HEK293T (cell line): ENCODE measurements around the gene TBX18.

Source experiments
- BHLHE40 ChIP-seq: fragments of 450-650 bp; IDR thresholded peaks from 2 replicates; pipeline ENCODE4 v1.6.1; 2016; ENCODE audit warnings: mild to moderate bottlenecking, moderate library complexity, borderline replicate concordance
- CTBP1 ChIP-seq: fragments of 450-650 bp; IDR thresholded peaks from 2 replicates; pipeline ENCODE4 v1.6.1; 2016; ENCODE audit warnings: borderline replicate concordance
- FOXA1 ChIP-seq: fragments of 450-650 bp; IDR thresholded peaks from 2 replicates; pipeline ENCODE4 v1.6.1; 2016; ENCODE audit warnings: mild to moderate bottlenecking
- FOXK2 ChIP-seq: fragments of 450-650 bp; IDR thresholded peaks from 2 replicates; pipeline ENCODE4 v1.6.1; 2016; ENCODE audit warnings: mild to moderate bottlenecking
- FOXM1 ChIP-seq: fragments of 450-650 bp; IDR thresholded peaks from 2 replicates; pipeline ENCODE4 v1.6.1; 2017; ENCODE audit warnings: mild to moderate bottlenecking, borderline replicate concordance
- L3MBTL2 ChIP-seq: fragments of 450-650 bp; conservative IDR thresholded peaks from 2 replicates; pipeline ENCODE4 v1.6.1; 2016; ENCODE audit warnings: mild to moderate bottlenecking
- NFRKB ChIP-seq: fragments of 450-650 bp; IDR thresholded peaks from 2 replicates; pipeline ENCODE4 v1.6.1; 2016; ENCODE audit warnings: mild to moderate bottlenecking, moderate library complexity
- PKNOX1 ChIP-seq: fragments of 450-650 bp; IDR thresholded peaks from 2 replicates; pipeline ENCODE4 v1.6.1; 2016
- SP1 ChIP-seq: fragments of 450-650 bp; IDR thresholded peaks from 2 replicates; pipeline ENCODE4 v1.6.1; 2017
- SUZ12 ChIP-seq: fragments of 450-650 bp; IDR thresholded peaks from 2 replicates; pipeline ENCODE4 v1.6.1; 2016; ENCODE audit warnings: mild to moderate bottlenecking
- ZNF384 ChIP-seq: fragments of 450-650 bp; IDR thresholded peaks from 2 replicates; pipeline ENCODE4 v1.6.1; 2016

GRCh38 chr6:84756877-84757276, 7.5 kb downstream of the TBX18 start:
- TF ChIP-seq NFRKB, result no peak
- TF ChIP-seq FOXA1, result no peak
- TF ChIP-seq SUZ12, result no peak
- TF ChIP-seq FOXM1, result no peak
- TF ChIP-seq L3MBTL2, result no peak
- TF ChIP-seq BHLHE40, result no peak
- no peak for TF ChIP-seq ZNF384
- TF ChIP-seq SP1, result no peak
- no peak for TF ChIP-seq PKNOX1
- TF ChIP-seq CTBP1, result no peak
- TF ChIP-seq FOXK2, result no peak
